OCI-LY7 (cell line): Measurements from ENCODE around the gene RAB11FIP4.

ENCODE experiments used
- CTCF ChIP-seq: fragments of 200-600 bp; sonication (generic); conservative IDR thresholded peaks from 2 replicates; pipeline ENCODE4 v1.5.1; 2014; ENCODE audit warnings: mild to moderate bottlenecking, antibody characterized with exemption, low read length, moderate library complexity, mixed read lengths
- EZH2phosphoT487 ChIP-seq: fragments of 200-600 bp; sonication (generic); IDR thresholded peaks from 2 replicates; pipeline ENCODE4 v1.6.1; 2018; ENCODE audit warnings: low read depth, borderline replicate concordance, mild to moderate bottlenecking, mixed run types, antibody characterized with exemption, low read length, moderate library complexity, mixed read lengths

- no peak for TF ChIP-seq CTCF
- TF ChIP-seq EZH2phosphoT487, result no peak
Observed at GRCh38 chr17:31559584-31560501, 168.4 kb downstream of the RAB11FIP4 start.
